ENCODE results near the gene GGTLC1.
"Not testable (repeated sequence)": the region's sequence is repeated elsewhere in the genome, so short reads cannot be mapped to it uniquely, and the experiment has no call there.

Gene GGTLC1

GRCh38 chr20:23993440-23993839 is 4.9 kb upstream of the GGTLC1 start:
- DNase-seq = not testable (repeated sequence)

GRCh38 chr20:23990296-23990695 is 1.7 kb upstream of the GGTLC1 start:
- DNase-seq = not testable (repeated sequence)

DNA sequence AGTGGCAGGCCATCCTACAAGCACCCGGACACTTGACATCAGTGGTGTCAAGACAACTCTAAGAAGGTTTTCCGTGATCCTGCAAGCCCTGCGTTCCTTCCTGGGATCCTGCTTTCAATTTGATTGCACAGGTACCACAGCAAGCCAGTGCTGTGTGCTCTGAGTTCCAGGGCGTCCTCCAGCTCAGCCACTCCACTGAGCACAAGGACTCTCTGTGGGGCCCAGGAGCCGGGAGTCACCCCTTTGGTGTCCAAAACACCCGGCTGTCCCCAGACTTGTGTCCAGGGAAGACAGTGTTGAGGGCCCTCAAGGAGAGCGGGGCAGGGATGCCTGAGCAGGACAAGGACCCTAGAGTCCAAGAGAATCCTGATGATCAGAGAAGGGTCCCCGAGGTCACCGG is 387 bp upstream of the GGTLC1 start:
- not testable (repeated sequence) for DNase-seq

GRCh38 chr20:23986716-23987115 is 1.9 kb downstream of the GGTLC1 start:
- DNase-seq = not testable (repeated sequence)

GRCh38 chr20:23986310-23986709 is 2.3 kb downstream of the GGTLC1 start:
- not testable (repeated sequence) for DNase-seq

- not testable (repeated sequence) for DNase-seq
These were observed 2.8 kb downstream of the GGTLC1 start for GRCh38 chr20:23985790-23986225.

- not testable (repeated sequence) for DNase-seq
These were observed 3.4 kb downstream of the GGTLC1 start for GRCh38 chr20:23985066-23985789.

- not testable (repeated sequence) for DNase-seq
These were observed 4.0 kb downstream of the GGTLC1 start for GRCh38 chr20:23984476-23985023.

GRCh38 chr20:23982112-23983018 is 6.2 kb downstream of the GGTLC1 start:
- DNase-seq = not testable (repeated sequence)

- DNase-seq = not testable (repeated sequence)
These were observed 7.1 kb downstream of the GGTLC1 start for GRCh38 chr20:23981526-23981925.

DNA sequence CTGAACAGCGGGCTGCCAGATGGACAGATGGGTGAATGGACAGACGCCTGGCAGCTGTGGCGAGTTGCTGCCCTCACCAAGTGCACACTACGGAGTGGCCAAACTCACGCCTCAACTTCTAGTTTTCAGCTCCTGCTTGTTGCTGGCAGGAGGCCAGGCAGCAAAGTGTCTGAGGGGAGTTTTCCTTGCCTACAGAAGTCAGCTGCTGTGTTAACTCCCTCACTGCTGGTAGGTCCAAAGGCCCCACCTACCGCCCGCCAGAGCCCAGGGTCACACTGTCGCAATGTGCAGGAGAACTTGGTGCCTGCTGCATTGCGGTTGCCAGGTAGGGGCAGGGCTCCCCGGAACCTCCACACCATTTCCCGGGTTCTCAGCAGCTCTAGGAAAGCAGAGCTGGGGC is 7.6 kb downstream of the GGTLC1 start:
- DNase-seq = not testable (repeated sequence)

- DNase-seq = not testable (repeated sequence)
These were observed 8.4 kb downstream of the GGTLC1 start for GRCh38 chr20:23979899-23980811.

DNA sequence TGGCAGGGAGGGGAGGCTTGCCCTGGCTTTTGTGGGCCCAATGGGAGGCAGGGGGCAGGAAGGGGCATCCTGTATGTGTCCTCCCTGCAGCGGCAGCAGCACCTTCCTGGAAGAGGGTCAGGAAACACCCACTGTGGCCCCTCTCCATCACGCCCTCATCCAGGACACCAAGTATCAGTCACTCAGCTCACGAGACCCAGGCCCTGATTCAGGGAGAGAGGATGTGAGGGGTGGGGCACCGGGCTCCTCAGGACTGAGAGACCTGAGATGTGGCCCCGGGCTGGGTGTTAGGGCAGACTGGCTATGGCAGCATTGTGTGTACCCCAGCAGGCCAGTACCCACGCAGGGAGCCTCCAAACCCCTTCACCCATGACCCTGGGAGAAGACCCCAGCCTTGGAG is 9.2 kb downstream of the GGTLC1 start:
- not testable (repeated sequence) for DNase-seq

- not testable (repeated sequence) for DNase-seq
These were observed 10.1 kb downstream of the GGTLC1 start for GRCh38 chr20:23978457-23978856.

DNA sequence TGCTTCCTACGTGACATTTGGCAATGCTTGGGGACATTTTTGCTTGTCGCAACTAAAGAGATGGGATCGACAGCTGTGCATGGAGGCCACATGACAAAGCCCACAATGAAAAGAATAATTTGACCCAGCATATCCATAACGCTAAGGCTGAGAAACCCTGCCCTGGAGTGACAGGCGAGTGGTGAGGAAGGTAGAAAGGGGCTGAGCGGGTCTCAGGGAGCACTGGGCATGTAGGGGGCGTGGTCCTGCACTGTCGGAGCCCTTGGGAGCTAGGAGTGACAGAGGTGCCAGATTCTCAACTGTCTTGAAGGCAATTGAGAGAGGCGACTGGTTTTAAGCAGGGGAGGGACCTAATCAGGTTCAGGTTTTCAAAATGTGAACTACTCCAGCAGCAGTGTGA is 13.6 kb downstream of the GGTLC1 start:
- DNase-seq = no peak

GRCh38 chr20:23971310-23971709 is 17.3 kb downstream of the GGTLC1 start:
- no peak for DNase-seq

DNA sequence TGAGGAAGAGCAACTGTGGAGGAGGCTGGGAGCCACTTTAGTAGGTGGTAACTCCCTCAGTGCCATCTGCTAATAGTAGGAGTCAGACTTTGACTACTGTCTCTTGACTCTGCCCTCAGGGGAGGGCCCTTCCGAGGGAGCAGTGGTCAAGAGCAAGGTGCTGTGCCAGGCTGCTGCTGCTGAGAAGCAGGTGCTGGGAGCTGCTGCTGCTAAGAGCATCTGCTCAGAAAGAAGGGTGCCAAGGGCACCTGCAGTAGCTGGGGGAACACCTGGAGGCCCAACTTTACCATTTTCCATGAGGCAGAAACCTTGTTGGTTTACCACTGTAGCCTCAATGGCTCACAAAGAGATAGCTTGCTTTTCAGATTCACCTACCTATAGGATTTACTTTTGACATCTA is 18.5 kb downstream of the GGTLC1 start:
- no peak for DNase-seq

- DNase-seq = no peak
These were observed 21.0 kb downstream of the GGTLC1 start for GRCh38 chr20:23967616-23967979.

DNA sequence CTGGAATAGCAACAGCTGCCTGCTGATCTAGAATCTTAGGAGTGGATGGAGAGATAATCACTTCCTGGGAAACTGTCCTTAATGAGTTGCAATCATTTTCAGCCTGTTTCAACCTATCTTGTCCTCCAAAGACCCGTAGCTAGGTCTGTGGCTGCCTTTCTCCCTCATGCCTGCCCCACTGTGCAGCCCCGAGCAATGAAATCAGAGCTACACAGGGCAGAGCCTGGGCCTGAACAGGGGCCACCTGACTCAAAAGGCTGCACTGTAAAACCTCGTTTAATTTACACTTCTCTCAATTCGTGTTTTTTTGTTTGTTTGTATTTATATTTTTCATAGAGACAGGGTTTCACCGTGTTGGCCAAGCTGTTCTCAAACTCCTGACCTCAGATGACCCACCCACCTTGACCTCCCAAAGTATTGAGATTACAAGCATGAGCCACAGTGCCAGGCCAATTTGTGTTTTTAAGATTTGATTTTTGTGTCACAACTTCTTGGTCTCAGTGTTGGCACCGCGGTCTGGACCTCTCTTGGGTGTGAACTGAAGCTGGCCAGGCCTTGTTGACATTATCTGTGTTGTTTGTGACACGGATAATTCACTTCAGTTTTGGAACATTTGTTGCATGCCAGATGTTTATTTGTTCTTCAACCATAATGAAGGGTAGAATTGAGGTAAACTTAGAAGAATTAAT is 21.5 kb downstream of the GGTLC1 start:
- DNase-seq = no peak

- DNase-seq = no peak
These were observed 22.3 kb downstream of the GGTLC1 start for GRCh38 chr20:23966298-23966697.

DNA sequence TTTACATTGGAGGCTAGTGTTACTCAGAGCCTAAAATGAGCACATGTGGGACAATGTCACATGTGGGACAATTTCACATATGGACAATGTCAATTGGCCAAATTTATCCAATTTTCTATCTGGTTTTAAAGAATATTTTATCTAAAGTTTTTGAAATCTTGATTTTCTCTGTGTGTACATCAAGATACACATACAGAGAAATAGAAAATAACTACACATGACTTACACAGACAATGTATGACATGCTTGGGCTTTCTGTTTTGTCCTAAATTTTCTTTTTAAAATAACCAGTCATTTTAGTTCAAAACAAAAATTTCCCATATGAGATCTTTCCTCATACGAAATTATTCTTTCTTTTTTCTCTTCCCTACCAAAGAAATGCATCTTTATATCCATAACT is 24.6 kb downstream of the GGTLC1 start:
- no peak for DNase-seq

- DNase-seq = no peak
These were observed 26.3 kb downstream of the GGTLC1 start for GRCh38 chr20:23962272-23962671.
